Activated CD8-positive, alpha-beta memory T cell treated with anti-CD3 and anti-CD28 coated beads, Interleukin-2, amount 50 U/mL, for 1 hour (primary cell): ENCODE measurements around the gene OLA1.
A peak's percentile ranks its signal among the peaks of the same experiment; 100 is the strongest.
"Not testable (repeated sequence)": the region's sequence is repeated elsewhere in the genome, so short reads cannot be mapped to it uniquely, and the experiment has no call there.

Source experiments
- DNase-seq: peaks from one replicate; pipeline ENCODE4 v3.0.0-alpha.2; 2020; ENCODE audit errors: extremely low read depth

The OLA1 gene

DNA sequence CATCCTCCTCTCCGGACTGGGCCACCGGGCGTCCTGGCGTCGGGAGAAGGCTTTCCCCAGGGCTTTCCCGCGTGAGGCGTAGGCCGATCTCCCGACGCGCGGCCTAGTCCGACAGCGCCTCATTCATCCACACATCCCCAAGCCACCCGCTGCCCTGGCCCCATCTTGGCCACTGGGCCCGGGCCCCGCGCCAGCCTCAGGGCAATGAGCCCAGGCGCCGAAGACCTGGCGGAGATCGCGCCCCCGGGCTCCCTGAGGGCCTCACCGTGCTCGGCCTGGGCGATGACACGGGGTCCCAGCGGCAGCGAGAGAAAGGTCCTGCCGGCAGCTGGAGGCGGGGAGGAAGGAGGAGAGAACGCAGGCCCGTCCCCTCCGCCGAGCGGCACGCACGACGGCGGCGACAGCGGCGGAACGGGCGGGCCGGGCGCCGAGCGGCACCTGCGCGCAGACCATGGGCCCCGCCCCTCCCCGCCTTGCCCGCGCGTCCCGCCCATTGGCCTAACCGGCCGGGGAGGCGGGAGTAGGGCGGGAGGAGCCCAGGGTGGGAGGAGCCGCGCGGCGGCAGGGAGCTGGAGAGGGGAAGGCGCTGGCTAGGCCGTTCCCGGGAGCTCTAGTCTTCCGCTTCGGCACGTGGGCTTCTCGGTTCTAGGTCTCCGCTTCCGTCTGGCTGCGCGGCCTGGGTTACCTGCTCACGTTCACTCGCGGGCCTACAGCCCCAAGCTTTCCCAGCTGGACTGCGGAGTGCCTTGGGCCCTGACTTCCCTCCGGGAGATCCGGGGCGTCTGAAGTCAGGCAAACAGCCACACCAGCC, at the start of gene OLA1:
TSS of gene OLA1 (minus strand) at position 346 of the 811 bp plus-strand sequence. CDS start 1,717 bp downstream, outside the sequence.
- peak; percentile 70 for DNase-seq

- no peak for DNase-seq
These were observed 44.6 kb upstream of the OLA1 start for GRCh38 chr2:174292908-174293307.

DNA sequence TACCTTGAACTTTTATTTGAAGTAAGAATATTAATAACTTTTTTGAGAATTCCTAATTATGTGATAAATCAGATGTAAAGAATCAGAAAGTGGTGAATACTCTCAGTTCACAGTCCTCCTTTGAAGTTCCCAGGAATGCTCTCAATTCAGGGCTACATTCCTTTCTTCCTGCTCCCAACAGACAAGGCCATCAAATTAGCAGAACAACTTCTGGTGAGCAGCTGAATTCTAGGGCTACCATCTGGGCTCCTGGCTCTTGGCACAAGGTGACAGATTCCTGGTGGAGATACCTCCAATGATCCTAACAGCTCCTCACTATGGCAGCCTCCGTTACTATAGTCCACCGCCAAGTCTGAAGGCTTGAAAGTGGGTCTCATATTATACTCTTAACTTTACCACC, 37.8 kb upstream of the OLA1 start:
- DNase-seq: no peak

- no peak for DNase-seq
These were observed 34.1 kb upstream of the OLA1 start for GRCh38 chr2:174282441-174282840.

- DNase-seq: no peak
These were observed 33.4 kb upstream of the OLA1 start for GRCh38 chr2:174281736-174282135.

GRCh38 chr2:174280596-174280995, 32.3 kb upstream of the OLA1 start:
- DNase-seq: no peak

DNA sequence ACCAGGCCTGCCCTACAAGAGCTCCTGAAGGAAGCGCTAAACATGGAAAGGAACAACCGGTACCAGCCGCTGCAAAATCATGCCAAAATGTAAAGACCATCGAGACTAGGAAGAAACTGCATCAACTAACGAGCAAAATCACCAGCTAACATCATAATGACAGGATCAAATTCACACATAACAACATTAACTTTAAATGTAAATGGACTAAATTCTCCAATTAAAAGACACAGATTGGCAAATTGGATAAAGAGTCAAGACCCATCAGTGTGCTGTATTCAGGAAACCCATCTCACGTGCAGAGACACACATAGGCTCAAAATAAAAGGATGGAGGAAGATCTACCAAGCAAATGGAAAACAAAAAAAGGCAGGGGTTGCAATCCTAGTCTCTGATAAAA, 21.9 kb upstream of the OLA1 start:
- DNase-seq: not testable (repeated sequence)

DNA sequence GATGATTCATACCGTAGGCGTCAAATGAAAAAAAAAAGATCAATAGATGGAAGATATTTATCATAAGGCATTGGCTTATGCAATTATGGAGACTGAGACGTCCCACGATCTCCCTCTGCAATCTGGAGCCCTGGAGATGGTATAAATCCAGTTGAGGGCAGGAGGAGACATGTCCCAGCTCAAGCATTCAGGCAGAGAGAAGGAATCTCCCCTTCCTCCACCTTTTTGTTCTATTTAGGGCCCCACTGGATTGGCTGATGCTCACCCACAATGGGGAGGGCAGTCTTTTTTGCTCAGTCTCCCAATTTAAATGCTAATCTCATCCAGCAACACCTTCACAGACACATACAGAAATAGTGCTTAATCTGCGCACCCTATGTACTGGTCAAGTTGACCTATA, 18.0 kb upstream of the OLA1 start:
- DNase-seq: no peak

- no peak for DNase-seq
These were observed 15.7 kb upstream of the OLA1 start for GRCh38 chr2:174263997-174264396.

GRCh38 chr2:174259981-174260380, 11.6 kb upstream of the OLA1 start:
- no peak for DNase-seq

GRCh38 chr2:174254267-174254666, 5.9 kb upstream of the OLA1 start:
- DNase-seq: no peak

- DNase-seq: no peak
These were observed 763 bp upstream of the OLA1 start for GRCh38 chr2:174248998-174249592.

DNA sequence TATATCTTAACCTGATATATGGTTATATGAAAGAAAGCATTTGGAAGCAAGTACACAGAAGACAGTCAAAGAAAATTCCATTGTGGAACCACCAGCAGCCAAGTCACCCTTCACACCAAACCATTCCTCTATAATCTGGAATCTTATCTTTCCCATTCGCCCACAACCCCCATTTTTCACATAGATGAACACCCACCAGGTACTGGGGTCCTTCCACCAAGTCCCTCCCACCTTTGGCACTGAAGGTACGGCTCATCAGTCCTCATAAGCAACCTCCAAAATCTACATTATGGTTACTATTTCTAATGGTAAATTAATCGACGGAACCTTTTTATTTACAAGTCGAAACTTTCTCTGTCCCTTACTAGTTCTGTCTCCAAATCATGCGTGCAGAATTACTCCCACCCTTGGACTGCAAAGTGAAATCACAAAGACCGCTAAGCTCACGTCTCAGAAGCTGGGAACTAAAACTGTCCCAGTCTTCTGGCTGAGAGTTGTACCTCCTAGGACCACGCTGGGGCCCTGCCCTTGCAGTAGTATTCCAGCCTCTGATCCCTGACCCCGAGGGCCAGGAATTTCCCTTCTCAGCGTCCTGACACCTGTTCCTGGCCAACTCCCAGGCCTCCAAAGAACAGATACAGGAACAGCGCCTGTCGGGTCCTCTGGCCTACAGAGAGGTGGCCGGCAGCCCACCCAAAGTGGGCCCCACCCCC, 702 bp downstream of the OLA1 start:
- DNase-seq: no peak

GRCh38 chr2:174246944-174247381, 1.4 kb downstream of the OLA1 start:
- no peak for DNase-seq

DNA sequence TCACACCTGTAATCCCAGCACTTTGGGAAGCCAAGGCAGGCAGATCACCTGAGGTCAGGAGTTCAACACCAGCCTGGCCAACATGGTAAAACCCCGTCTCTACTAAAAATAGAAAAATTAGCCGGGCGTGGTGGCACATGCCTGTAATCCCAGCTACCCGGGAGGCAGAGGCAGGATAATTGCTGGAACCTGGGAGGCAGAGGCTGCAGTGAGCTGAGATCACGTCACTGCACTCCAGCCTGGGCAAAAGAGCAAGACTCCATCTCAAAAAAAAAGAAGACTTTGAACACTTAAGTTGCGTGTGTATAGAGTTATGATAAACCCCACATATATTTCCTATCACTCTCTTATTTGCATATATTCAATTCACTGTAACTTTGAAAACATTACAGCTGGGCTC, 2.7 kb downstream of the OLA1 start:
- DNase-seq: not testable (repeated sequence)

GRCh38 chr2:174245065-174245464, 3.3 kb downstream of the OLA1 start:
- DNase-seq: no peak

GRCh38 chr2:174243812-174244211, 4.5 kb downstream of the OLA1 start:
- no peak for DNase-seq

DNA sequence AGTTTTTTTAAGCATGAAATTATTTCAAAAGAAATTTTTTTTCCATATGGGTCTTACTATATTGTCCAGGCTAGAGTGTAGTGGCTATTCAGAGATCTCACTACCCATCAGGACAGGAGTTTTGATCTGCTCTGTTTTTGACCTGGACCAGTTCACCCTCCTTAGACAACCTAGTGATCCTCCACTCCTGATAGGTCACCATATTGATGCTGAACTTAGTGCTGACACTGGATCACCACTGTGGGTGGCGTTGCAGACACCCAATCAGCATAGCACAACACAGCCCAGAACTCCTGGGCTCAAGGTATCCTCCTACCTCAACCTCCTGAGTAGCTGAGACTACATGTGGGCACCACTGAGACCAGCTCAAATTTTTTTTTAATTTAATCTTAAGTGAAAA, 8.2 kb downstream of the OLA1 start:
- no peak for DNase-seq

DNA sequence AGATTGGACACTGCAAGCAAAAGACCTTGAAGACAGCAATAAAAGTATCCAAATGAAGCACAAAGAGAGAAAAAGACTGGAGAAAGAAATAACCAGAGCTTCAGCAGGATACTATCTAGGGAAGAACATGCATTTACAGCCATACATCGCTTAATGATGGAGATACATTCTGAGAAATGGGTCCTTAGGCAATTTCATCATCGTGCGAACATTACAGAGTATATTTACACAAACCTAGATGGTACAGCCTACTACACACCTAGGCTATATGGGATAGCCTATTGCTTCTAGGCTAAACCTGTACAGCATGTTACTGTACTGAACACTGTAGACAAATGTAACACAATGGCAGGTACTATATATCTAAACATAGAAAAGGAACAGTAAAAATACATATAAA, 11.9 kb downstream of the OLA1 start:
- no peak for DNase-seq

- DNase-seq: no peak
These were observed 12.7 kb downstream of the OLA1 start for GRCh38 chr2:174235680-174236079.

GRCh38 chr2:174233771-174234275, 14.5 kb downstream of the OLA1 start:
- DNase-seq: no peak

GRCh38 chr2:174227748-174228147, 20.6 kb downstream of the OLA1 start:
- DNase-seq: no peak
